Loucy (cell line): ENCODE measurements around the gene MYH9.
A peak's percentile ranks its signal among the peaks of the same experiment; 100 is the strongest.
"Not testable (repeated sequence)": the region's sequence is repeated elsewhere in the genome, so short reads cannot be mapped to it uniquely, and the experiment has no call there.

Experiments used
- H2AFZ ChIP-seq: fragments of 200-600 bp; sonication (generic); 2 replicates; pipeline ENCODE4 v1.6.0; 2016; ENCODE audit warnings: antibody characterized with exemption, mild to moderate bottlenecking, low read length, moderate library complexity
- H3F3A ChIP-seq: fragments of 200-600 bp; 2 replicates; pipeline ENCODE4 v1.6.0; 2016; ENCODE audit warnings: antibody characterized with exemption, low read depth, mild to moderate bottlenecking
- H3K27me3 ChIP-seq: fragments of 200-600 bp; sonication (generic); 2 replicates; pipeline ENCODE4 v1.6.1; 2014; ENCODE audit warnings: low read length, mild to moderate bottlenecking; ENCODE audit not compliant: insufficient read depth, poor library complexity, severe bottlenecking
- H3K36me3 ChIP-seq: fragments of 200-600 bp; sonication (generic); 2 replicates; pipeline ENCODE4 v1.6.1; 2016; ENCODE audit warnings: low read length; ENCODE audit not compliant: insufficient read depth
- H3K4me1 ChIP-seq: fragments of 200-600 bp; sonication (generic); 2 replicates; pipeline ENCODE4 v1.5.1; 2014; ENCODE audit warnings: low read length, mild to moderate bottlenecking; ENCODE audit not compliant: insufficient read depth, poor library complexity, severe bottlenecking
- H3K4me2 ChIP-seq: fragments of 200-600 bp; sonication (generic); 2 replicates; pipeline ENCODE4 v1.6.0; 2014; ENCODE audit warnings: antibody characterized with exemption, low read length, low read depth, mild to moderate bottlenecking; ENCODE audit not compliant: poor library complexity, severe bottlenecking
- H3K4me3 ChIP-seq: fragments of 200-600 bp; sonication (generic); 2 replicates; pipeline ENCODE4 v1.5.1; 2014; ENCODE audit warnings: low read length, mild to moderate bottlenecking, mixed read lengths; ENCODE audit not compliant: poor library complexity, severe bottlenecking
- H3K79me2 ChIP-seq: fragments of 200-600 bp; sonication (generic); 2 replicates; pipeline ENCODE4 v1.6.1; 2014; ENCODE audit warnings: low read length; ENCODE audit not compliant: insufficient read depth
- H3K9ac ChIP-seq: fragments of 200-600 bp; sonication (generic); 2 replicates; pipeline ENCODE4 v1.6.0; 2014; ENCODE audit warnings: mild to moderate bottlenecking, low read depth, low read length, moderate library complexity; ENCODE audit not compliant: poor library complexity, severe bottlenecking
- H3K9me2 ChIP-seq: fragments of 200-600 bp; sonication (generic); replicated peaks from 2 replicates; pipeline ENCODE4 v1.6.1; 2016; ENCODE audit warnings: low read depth, low read length, mixed read lengths
- H3K9me3 ChIP-seq: fragments of 200-600 bp; sonication (generic); 2 replicates; pipeline ENCODE4 v1.6.1; 2014; ENCODE audit warnings: mild to moderate bottlenecking, antibody characterized with exemption, low read length, low read depth; ENCODE audit not compliant: insufficient read depth
- H4K20me1 ChIP-seq: fragments of 200-600 bp; sonication (generic); 2 replicates; pipeline ENCODE4 v1.6.0; 2014; ENCODE audit warnings: antibody characterized with exemption, low read length, mild to moderate bottlenecking; ENCODE audit not compliant: insufficient read depth, poor library complexity, severe bottlenecking
- EZH2phosphoT487 ChIP-seq: fragments of 200-600 bp; IDR thresholded peaks from 2 replicates; pipeline ENCODE4 v1.6.1; 2018; ENCODE audit warnings: antibody characterized with exemption, mild to moderate bottlenecking, moderate library complexity, borderline replicate concordance
- TF ChIP-seq, protein P1 (sequence below): fragments of 200-600 bp; sonication (generic); conservative IDR thresholded peaks from 2 replicates; pipeline ENCODE4 v1.5.1; 2014; ENCODE audit warnings: mild to moderate bottlenecking, antibody characterized with exemption, low read length

MYH9 gene

DNA sequence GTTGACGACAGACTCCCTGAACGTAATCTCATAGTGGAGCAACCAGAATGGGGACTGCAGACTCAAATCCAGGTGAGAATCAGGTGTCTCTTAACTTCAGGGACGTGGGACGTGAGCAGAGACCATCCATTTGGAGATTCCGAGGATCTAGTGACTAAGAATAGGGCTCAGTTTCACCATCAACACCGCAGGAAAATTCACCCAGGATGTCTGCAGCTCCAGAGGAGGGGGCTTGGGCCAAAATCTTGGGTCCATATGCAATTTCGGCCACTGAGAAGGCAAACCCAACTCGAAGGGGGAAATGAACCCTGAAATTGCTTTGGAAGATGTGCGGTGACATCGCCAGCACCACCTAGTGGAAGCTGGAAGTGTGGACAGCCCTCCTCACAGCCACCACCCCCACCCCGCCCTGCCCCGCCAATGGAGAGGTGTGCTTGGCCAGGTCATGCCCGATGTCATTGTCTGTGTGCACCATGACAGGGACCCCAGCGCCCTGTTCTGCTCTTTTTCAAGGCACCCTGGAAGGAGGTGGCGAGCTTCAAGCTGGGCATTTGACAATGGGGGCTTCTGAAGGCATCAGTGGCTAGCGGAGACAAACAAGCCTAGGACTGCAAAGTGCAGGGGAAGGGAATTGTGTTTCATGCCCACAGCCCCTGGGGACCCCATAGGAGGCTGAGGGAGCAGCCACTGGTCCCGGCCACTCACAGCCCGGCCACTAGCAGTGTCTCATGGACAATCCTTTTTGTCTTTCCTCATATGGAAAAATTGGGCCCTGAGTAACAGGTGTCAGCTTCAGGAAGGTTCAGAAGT, 110.1 kb downstream of the MYH9 start:
- no peak overlapping the region for H2AFZ ChIP-seq
- H3F3A ChIP-seq = peaks cover 4% of the 10 kb centered on the region; the same call in 1 of the 2 replicates
- H3K9me3 ChIP-seq = no peaks in the 10 kb centered on the region
- TF ChIP-seq EZH2phosphoT487 = no peak
- TF ChIP-seq, protein P1, sequence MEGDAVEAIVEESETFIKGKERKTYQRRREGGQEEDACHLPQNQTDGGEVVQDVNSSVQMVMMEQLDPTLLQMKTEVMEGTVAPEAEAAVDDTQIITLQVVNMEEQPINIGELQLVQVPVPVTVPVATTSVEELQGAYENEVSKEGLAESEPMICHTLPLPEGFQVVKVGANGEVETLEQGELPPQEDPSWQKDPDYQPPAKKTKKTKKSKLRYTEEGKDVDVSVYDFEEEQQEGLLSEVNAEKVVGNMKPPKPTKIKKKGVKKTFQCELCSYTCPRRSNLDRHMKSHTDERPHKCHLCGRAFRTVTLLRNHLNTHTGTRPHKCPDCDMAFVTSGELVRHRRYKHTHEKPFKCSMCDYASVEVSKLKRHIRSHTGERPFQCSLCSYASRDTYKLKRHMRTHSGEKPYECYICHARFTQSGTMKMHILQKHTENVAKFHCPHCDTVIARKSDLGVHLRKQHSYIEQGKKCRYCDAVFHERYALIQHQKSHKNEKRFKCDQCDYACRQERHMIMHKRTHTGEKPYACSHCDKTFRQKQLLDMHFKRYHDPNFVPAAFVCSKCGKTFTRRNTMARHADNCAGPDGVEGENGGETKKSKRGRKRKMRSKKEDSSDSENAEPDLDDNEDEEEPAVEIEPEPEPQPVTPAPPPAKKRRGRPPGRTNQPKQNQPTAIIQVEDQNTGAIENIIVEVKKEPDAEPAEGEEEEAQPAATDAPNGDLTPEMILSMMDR = peak; percentile 73
- H3K27me3 ChIP-seq = no peaks in the 10 kb centered on the region
- no peak overlapping the region for H3K4me3 ChIP-seq
- no peak overlapping the region for H3K9ac ChIP-seq
- H3K4me1 ChIP-seq = no peaks in the 10 kb centered on the region
- H3K4me2 ChIP-seq = no peak overlapping the region
- H3K9me2 ChIP-seq = no peaks in the 10 kb centered on the region
- peaks cover 18% of the 10 kb centered on the region for H3K36me3 ChIP-seq
- H4K20me1 ChIP-seq = peaks cover 2% of the 10 kb centered on the region
- H3K79me2 ChIP-seq = no peaks in the 10 kb centered on the region

DNA sequence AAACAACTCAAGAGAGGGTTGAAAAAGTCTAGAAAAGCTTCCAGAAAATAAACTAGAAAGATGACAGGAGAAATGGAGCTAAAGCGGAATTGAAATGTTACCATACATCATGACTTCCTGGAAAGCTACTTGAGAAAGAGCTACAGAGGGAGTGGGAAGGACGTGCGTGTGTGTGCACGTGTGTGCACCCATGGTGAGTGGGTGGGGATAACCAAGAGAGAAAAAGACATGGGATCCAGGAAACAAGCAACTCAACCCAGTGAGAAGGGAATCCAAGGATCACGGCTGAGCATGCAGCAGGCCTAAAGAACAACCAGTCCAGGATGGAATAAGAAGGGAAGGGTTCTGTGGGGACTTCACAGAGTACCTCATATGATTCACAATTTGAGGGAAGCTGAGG, 113.2 kb downstream of the MYH9 start:
- no peak overlapping the region for H3K4me2 ChIP-seq
- H3K9ac ChIP-seq = no peak overlapping the region
- H3K9me3 ChIP-seq = no peaks in the 10 kb centered on the region
- H3K9me2 ChIP-seq = no peaks in the 10 kb centered on the region
- H3K36me3 ChIP-seq = no peaks in the 10 kb centered on the region
- no peaks in the 10 kb centered on the region for H4K20me1 ChIP-seq
- TF ChIP-seq EZH2phosphoT487 = no peak
- TF ChIP-seq, protein P1 = no peak
- no peaks in the 10 kb centered on the region for H3K27me3 ChIP-seq
- no peaks in the 10 kb centered on the region for H3K4me1 ChIP-seq
- H3K4me3 ChIP-seq = no peak overlapping the region
- no peaks in the 10 kb centered on the region; the same call in 1 of the 2 replicates for H3F3A ChIP-seq
- no peaks in the 10 kb centered on the region for H3K79me2 ChIP-seq
- no peak overlapping the region for H2AFZ ChIP-seq

DNA sequence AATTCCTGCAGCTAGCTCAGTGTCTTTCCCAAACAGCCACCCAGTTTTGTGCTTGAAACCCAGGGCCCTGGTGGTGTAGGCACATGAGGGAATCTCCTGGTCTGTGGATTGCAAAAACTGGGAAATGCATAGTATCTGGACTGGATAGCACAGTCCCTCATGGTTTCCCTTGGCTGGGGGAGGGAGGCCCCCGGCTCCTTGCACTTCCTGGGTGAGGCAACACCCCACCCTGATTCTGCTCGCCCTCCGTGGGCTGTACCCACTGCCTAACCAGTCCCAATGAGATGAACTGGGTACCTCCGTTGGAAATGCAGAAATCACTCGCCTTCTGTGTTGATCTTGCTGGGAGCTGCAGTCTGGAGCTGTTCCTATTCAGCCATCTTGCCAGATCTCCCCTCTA, 115.8 kb downstream of the MYH9 start:
- not testable (repeated sequence) for H3K4me2 ChIP-seq, H3K79me2 ChIP-seq, H3K9me2 ChIP-seq, H3K4me1 ChIP-seq, H3K9me3 ChIP-seq, H4K20me1 ChIP-seq, H3F3A ChIP-seq, H3K36me3 ChIP-seq, H3K27me3 ChIP-seq, H3K9ac ChIP-seq, H3K4me3 ChIP-seq, H2AFZ ChIP-seq

DNA sequence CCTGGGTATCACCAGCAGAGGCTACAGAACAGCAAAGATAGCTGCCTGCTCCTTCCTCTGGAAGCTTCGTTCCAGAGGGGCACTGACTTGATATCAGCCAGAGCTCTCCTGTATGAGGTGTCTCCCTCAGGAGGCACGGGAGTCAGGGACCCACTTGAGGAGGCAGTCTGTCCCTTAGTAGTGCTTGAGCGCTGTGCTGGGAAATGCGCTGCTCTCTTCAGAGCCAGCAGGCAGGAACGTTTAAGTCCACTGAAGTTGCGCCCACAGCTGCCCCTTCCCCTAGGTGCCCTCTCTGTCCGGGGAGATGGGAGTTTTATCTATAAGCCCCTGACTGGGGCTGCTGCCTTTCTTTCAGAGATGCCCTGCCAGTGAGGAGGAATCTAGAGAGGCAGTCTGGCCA, 116.5 kb downstream of the MYH9 start:
- H3K4me2 ChIP-seq, H3K27me3 ChIP-seq, H3F3A ChIP-seq, H3K9me3 ChIP-seq, H3K9ac ChIP-seq, H3K4me1 ChIP-seq, H4K20me1 ChIP-seq, H3K4me3 ChIP-seq, H2AFZ ChIP-seq, H3K36me3 ChIP-seq, H3K9me2 ChIP-seq, H3K79me2 ChIP-seq: not testable (repeated sequence)
